H9 (cell line): ENCODE results near the gene EFEMP1. TPM values are rescaled to one million over a fixed set of nuclear protein-coding genes. Genes with fewer than 3 reads are reported as not detected.

Experiments
- DNase-seq: peaks from one replicate; pipeline ENCODE4 v3.0.0-alpha.2; 2017
- H2AFZ ChIP-seq: one replicate; pipeline ENCODE4 v1.6.1; 2013; ENCODE audit warnings: mild to moderate bottlenecking, low read length, control low read depth, moderate library complexity
- H2AK5ac ChIP-seq: 2 replicates; pipeline ENCODE4 v1.6.1; 2013; ENCODE audit warnings: low read length, control low read depth, mixed read lengths; ENCODE audit not compliant: insufficient read length
- H2BK120ac ChIP-seq: one replicate; pipeline ENCODE4 v1.6.1; 2013; ENCODE audit warnings: low read depth, mild to moderate bottlenecking, low read length, control low read depth, inconsistent platforms; ENCODE audit not compliant: poor library complexity, severe bottlenecking
- H2BK12ac ChIP-seq: 2 replicates; pipeline ENCODE4 v1.6.1; 2013; ENCODE audit warnings: low read length, control low read depth, mixed read lengths, low read depth; ENCODE audit not compliant: insufficient read length
- H2BK15ac ChIP-seq: 2 replicates; pipeline ENCODE4 v1.6.1; 2013; ENCODE audit warnings: low read depth, low read length, control low read depth
- H2BK20ac ChIP-seq: one replicate; pipeline ENCODE4 v1.6.1; 2013; ENCODE audit warnings: low read depth, mild to moderate bottlenecking, low read length, control low read depth, inconsistent platforms; ENCODE audit not compliant: poor library complexity, severe bottlenecking
- H2BK5ac ChIP-seq: 2 replicates; pipeline ENCODE4 v1.6.1; 2013; ENCODE audit warnings: low read length, control low read depth, mixed read lengths; ENCODE audit not compliant: insufficient read length
- H3K14ac ChIP-seq: 2 replicates; pipeline ENCODE4 v1.6.1; 2013; ENCODE audit warnings: low read length, control low read depth; ENCODE audit not compliant: insufficient read depth
- H3K18ac ChIP-seq: 2 replicates; pipeline ENCODE4 v1.6.1; 2013; ENCODE audit warnings: low read depth, mild to moderate bottlenecking, mixed read lengths, low read length, control low read depth; ENCODE audit not compliant: insufficient read length
- H3K23ac ChIP-seq: 2 replicates; pipeline ENCODE4 v1.6.1; 2013; ENCODE audit warnings: low read length, control low read depth, mixed read lengths, low read depth; ENCODE audit not compliant: insufficient read length
- H3K23me2 ChIP-seq: 2 replicates; pipeline ENCODE4 v1.6.1; 2013; ENCODE audit warnings: low read depth, mild to moderate bottlenecking, mixed read lengths, low read length, control low read depth; ENCODE audit not compliant: insufficient read length, poor library complexity, severe bottlenecking
- H3K27ac ChIP-seq: 2 replicates; pipeline ENCODE4 v1.5.1; 2013; ENCODE audit warnings: low read length, control low read depth, mixed read lengths, low read depth; ENCODE audit not compliant: insufficient read length
- H3K27me3 ChIP-seq: 2 replicates; pipeline ENCODE4 v1.6.1; 2013; ENCODE audit warnings: low read length, control low read depth, inconsistent platforms; ENCODE audit not compliant: insufficient read depth
- H3K4ac ChIP-seq: 2 replicates; pipeline ENCODE4 v1.6.1; 2013; ENCODE audit warnings: low read depth, mild to moderate bottlenecking, control low read depth, inconsistent platforms, low read length, moderate library complexity
- H3K4me1 ChIP-seq: 2 replicates; pipeline ENCODE4 v1.6.1; 2013; ENCODE audit warnings: low read length, control low read depth, inconsistent platforms; ENCODE audit not compliant: insufficient read depth
- H3K4me2 ChIP-seq: 2 replicates; pipeline ENCODE4 v1.6.1; 2013; ENCODE audit warnings: low read length, control low read depth, mixed read lengths; ENCODE audit not compliant: insufficient read length, insufficient read depth
- H3K56ac ChIP-seq: 2 replicates; pipeline ENCODE4 v1.6.1; 2013; ENCODE audit warnings: low read depth, mild to moderate bottlenecking, mixed read lengths, low read length, control low read depth; ENCODE audit not compliant: insufficient read length
- H3K79me1 ChIP-seq: 2 replicates; pipeline ENCODE4 v1.6.1; 2013; ENCODE audit warnings: low read depth, mild to moderate bottlenecking, moderate library complexity, low read length, control low read depth, inconsistent platforms; ENCODE audit not compliant: insufficient read depth, poor library complexity, severe bottlenecking
- H3K79me2 ChIP-seq: 2 replicates; pipeline ENCODE4 v1.6.1; 2013; ENCODE audit warnings: low read length, control low read depth, inconsistent platforms; ENCODE audit not compliant: insufficient read depth
- H3K9ac ChIP-seq: 2 replicates; pipeline ENCODE4 v1.6.1; 2013; ENCODE audit warnings: low read length, control low read depth, mixed read lengths; ENCODE audit not compliant: insufficient read length; ENCODE audit errors: extremely low read depth
- H3K9me3 ChIP-seq: one replicate; pipeline ENCODE4 v1.6.1; 2013; ENCODE audit warnings: low read depth, low read length, inconsistent platforms; ENCODE audit not compliant: control insufficient read depth
- H3T11ph ChIP-seq: one replicate; pipeline ENCODE4 v1.6.1; 2013; ENCODE audit warnings: mild to moderate bottlenecking, low read length, control low read depth, inconsistent platforms
- H4K20me1 ChIP-seq: one replicate; pipeline ENCODE4 v1.6.1; 2013; ENCODE audit not compliant: control insufficient read depth, insufficient read length, insufficient read depth
- H4K5ac ChIP-seq: 2 replicates; pipeline ENCODE4 v1.6.1; 2013; ENCODE audit warnings: low read depth, mild to moderate bottlenecking, mixed read lengths, low read length, control low read depth; ENCODE audit not compliant: insufficient read length
- H4K8ac ChIP-seq: replicated peaks from 2 replicates; pipeline ENCODE4 v1.6.1; 2013; ENCODE audit warnings: low read length, control low read depth, mixed read lengths, low read depth; ENCODE audit not compliant: insufficient read length
- H4K91ac ChIP-seq: 2 replicates; pipeline ENCODE4 v1.6.1; 2013; ENCODE audit warnings: low read depth, mild to moderate bottlenecking, moderate library complexity, mixed read lengths, low read length, control low read depth; ENCODE audit not compliant: insufficient read length
- H3K27ac Mint-ChIP-seq, 3 experiments: 2 replicates in 2 of 3; 3 replicates in 1 of 3; pipeline ENCODE4 v1.8.0; 2020 to 2021; ENCODE audit warnings: mixed read lengths in 3 of 3, mild to moderate bottlenecking in 1 of 3, moderate library complexity in 1 of 3
- H3K27me3 Mint-ChIP-seq: 2 replicates; pipeline ENCODE4 v1.8.0; 2021; ENCODE audit warnings: low read depth, mild to moderate bottlenecking, moderate library complexity, mixed read lengths
- H3K36me3 Mint-ChIP-seq, 3 experiments: 2 replicates in 2 of 3; 3 replicates in 1 of 3; pipeline ENCODE4 v1.8.0; 2020 to 2021; ENCODE audit warnings: low read depth in 3 of 3, mixed read lengths in 3 of 3; ENCODE audit not compliant: insufficient read depth in 1 of 3
- H3K4me1 Mint-ChIP-seq, 2 experiments: 2 replicates each; pipeline ENCODE4 v1.8.0; 2020; ENCODE audit warnings: mixed read lengths in 2 of 2
- H3K4me3 Mint-ChIP-seq, 2 experiments: 2 replicates in 1 of 2; 3 replicates in 1 of 2; pipeline ENCODE4 v1.8.0; 2020 to 2021; ENCODE audit warnings: mild to moderate bottlenecking in 2 of 2, mixed read lengths in 2 of 2, moderate library complexity in 1 of 2
- H3K9me3 Mint-ChIP-seq, 2 experiments: 2 replicates in 1 of 2; 3 replicates in 1 of 2; pipeline ENCODE4 v1.8.0; 2020; ENCODE audit warnings: mild to moderate bottlenecking in 2 of 2, mixed read lengths in 2 of 2, moderate library complexity in 1 of 2
- WGBS: extraction: QIAGEN DNeasy Blood & Tissue Kit; methylation state at CpG from one replicate; pipeline ENCODE4 v1.1.7; 2013; ENCODE audit warnings: missing lambda C conversion rate, low lambda C conversion rate, mixed read lengths; ENCODE audit not compliant: insufficient read length; ENCODE audit errors: extremely low coverage; 5-methylcytosine and 5-hydroxymethylcytosine counted together
- total RNA-seq: library from RNA; stranded (reverse); gene quantifications from 2 replicates; pipeline ENCODE4 v1.2.1, GENCODE V29; 2021
- TF ChIP-seq, protein P1 (sequence below): fragments of 200-600 bp; sonication (generic); conservative IDR thresholded peaks from 3 replicates; pipeline ENCODE4 v1.8.0; 2021; ENCODE audit warnings: antibody characterized with exemption, mild to moderate bottlenecking

EFEMP1 gene
- total RNA-seq, 1 experiment from 2014 or later, result 3.5 TPM

DNA sequence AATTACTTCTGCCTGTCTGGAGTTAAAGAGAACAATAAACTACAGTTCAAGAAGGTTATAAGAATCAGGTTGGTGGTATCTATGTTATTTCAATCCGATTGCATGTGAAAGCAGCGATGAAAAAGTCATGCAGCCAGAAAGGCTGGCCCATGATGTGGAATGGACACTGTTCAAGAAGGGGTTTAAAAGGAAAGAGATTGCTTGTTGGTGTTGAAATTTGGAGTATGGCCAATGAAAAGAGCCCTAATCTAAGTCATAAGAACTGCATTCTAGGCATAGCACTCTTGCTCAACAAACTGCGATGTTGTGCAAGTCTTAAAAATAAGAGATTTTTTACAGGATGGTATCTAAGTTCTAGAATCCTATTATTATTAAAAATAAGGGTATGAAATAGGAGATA is 61.3 kb downstream of the EFEMP1 start:
- Histone ChIP-seq H4K91ac (no peak overlapping the region), H3K18ac (no peak overlapping the region), H4K20me1 (no peaks in the 10 kb centered on the region), H2BK12ac (no peak overlapping the region), H3K14ac (no peak overlapping the region), H3K79me2 (no peaks in the 10 kb centered on the region), H3K9ac (no peak overlapping the region), H2BK120ac (no peak overlapping the region), H3K27ac (no peak overlapping the region), H3K23me2 (no peaks in the 10 kb centered on the region), H3K4me2 (no peak overlapping the region), H3K23ac (no peak overlapping the region), H2AK5ac (no peak overlapping the region), H3K56ac (no peak overlapping the region), H2BK15ac (no peak overlapping the region), H2BK5ac (no peak overlapping the region), H2BK20ac (no peak overlapping the region), H3T11ph (no peak overlapping the region), H3K4ac (no peak overlapping the region), H3K9me3 (no peaks in the 10 kb centered on the region), H3K79me1 (no peaks in the 10 kb centered on the region), H2AFZ (no peak overlapping the region), H4K8ac (no peak overlapping the region), H4K5ac (no peak overlapping the region), H3K27me3 (no peaks in the 10 kb centered on the region), H3K4me1 (no peaks in the 10 kb centered on the region)
- Mint-ChIP-seq H3K9me3 (no peaks in the 10 kb centered on the region), H3K4me1 (no peaks in the 10 kb centered on the region), H3K27ac (no peak overlapping the region), H3K4me3 (no peak overlapping the region), H3K36me3 (no peaks in the 10 kb centered on the region), H3K27me3 (no peaks in the 10 kb centered on the region)
- TF ChIP-seq, protein P1, sequence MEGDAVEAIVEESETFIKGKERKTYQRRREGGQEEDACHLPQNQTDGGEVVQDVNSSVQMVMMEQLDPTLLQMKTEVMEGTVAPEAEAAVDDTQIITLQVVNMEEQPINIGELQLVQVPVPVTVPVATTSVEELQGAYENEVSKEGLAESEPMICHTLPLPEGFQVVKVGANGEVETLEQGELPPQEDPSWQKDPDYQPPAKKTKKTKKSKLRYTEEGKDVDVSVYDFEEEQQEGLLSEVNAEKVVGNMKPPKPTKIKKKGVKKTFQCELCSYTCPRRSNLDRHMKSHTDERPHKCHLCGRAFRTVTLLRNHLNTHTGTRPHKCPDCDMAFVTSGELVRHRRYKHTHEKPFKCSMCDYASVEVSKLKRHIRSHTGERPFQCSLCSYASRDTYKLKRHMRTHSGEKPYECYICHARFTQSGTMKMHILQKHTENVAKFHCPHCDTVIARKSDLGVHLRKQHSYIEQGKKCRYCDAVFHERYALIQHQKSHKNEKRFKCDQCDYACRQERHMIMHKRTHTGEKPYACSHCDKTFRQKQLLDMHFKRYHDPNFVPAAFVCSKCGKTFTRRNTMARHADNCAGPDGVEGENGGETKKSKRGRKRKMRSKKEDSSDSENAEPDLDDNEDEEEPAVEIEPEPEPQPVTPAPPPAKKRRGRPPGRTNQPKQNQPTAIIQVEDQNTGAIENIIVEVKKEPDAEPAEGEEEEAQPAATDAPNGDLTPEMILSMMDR, result no peak
- no peak for DNase-seq
- WGBS, result no CpG with 5 or more reads among the region's 3 CpGs
